IMR-90 (cell line): ENCODE data around the gene TMEM131.

Experiments used
- BHLHE40 ChIP-seq: fragments of 150-350 bp; IDR thresholded peaks from 2 replicates; pipeline ENCODE4 v1.6.1; 2016; ENCODE audit warnings: mild to moderate bottlenecking, low read depth, low read length
- CEBPB ChIP-seq: IDR thresholded peaks from 2 replicates; pipeline ENCODE4 v1.6.1; 2012; ENCODE audit warnings: low read depth, low read length, improper control_type of control experiment
- CTCF ChIP-seq: conservative IDR thresholded peaks from 2 replicates; pipeline ENCODE4 v1.5.1; 2012; ENCODE audit warnings: mild to moderate bottlenecking, low read depth, low read length, improper control_type of control experiment
- FOS ChIP-seq: fragments of 150-350 bp; IDR thresholded peaks from 2 replicates; pipeline ENCODE4 v1.6.1; 2016; ENCODE audit warnings: low read depth, low read length
- MAFK ChIP-seq: IDR thresholded peaks from 2 replicates; pipeline ENCODE4 v1.6.1; 2012; ENCODE audit warnings: low read depth, low read length, improper control_type of control experiment
- MXI1 ChIP-seq: IDR thresholded peaks from 2 replicates; pipeline ENCODE4 v1.6.1; 2012; ENCODE audit warnings: low read depth, mild to moderate bottlenecking, low read length, moderate library complexity, borderline replicate concordance
- POLR2A ChIP-seq: IDR thresholded peaks from 2 replicates; pipeline ENCODE4 v1.6.1; 2012; ENCODE audit warnings: mild to moderate bottlenecking, low read depth, low read length
- RAD21 ChIP-seq: IDR thresholded peaks from 2 replicates; pipeline ENCODE4 v1.6.1; 2012; ENCODE audit warnings: low read length, improper control_type of control experiment
- SMC3 ChIP-seq: fragments of 150-350 bp; IDR thresholded peaks from 2 replicates; pipeline ENCODE4 v1.6.1; 2016; ENCODE audit warnings: low read depth, mild to moderate bottlenecking, antibody characterized with exemption, low read length, moderate library complexity
- TF ChIP-seq, protein P1 (sequence below): fragments of 150-350 bp; IDR thresholded peaks from 2 replicates; pipeline ENCODE4 v1.6.1; 2017; ENCODE audit warnings: mild to moderate bottlenecking, antibody characterized with exemption, low read length, low read depth

DNA sequence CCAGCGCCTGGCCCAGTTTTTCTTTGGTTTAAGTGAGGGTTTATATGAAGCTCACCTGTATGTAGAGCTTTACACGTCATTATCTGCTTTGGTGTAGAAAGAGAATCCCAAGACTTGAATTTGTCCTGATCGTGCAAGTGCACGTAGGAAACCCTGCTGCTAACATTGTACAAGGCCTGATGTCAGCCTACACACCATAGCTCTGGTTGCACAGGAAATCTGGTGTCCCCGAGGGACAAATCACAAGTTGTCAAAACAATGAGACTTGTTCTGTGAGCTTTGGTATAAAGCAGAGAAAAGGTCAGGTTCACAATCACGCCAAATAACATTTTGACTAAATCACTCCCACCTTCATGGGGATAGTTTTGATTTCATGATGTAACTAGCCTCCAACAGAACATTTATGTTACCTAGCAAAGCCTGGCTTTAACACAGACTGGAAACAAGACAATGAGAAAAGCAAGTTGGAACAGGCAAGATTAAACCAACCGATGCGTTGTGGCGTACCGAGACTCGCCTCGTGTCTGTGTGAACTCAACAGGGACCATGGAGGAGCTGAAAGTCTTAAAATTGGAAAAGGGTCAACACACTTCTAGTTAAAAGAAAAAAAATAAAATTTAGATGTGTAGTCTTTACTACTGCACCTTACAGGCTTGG lies 240.9 kb downstream of the TMEM131 start:
- TF ChIP-seq CTCF (no peak), POLR2A (no peak), MXI1 (no peak), CEBPB (no peak), SMC3 (no peak), MAFK (no peak), RAD21 (no peak), FOS (no peak), BHLHE40 (no peak)
- TF ChIP-seq, protein P1, sequence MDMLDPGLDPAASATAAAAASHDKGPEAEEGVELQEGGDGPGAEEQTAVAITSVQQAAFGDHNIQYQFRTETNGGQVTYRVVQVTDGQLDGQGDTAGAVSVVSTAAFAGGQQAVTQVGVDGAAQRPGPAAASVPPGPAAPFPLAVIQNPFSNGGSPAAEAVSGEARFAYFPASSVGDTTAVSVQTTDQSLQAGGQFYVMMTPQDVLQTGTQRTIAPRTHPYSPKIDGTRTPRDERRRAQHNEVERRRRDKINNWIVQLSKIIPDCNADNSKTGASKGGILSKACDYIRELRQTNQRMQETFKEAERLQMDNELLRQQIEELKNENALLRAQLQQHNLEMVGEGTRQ: no peak
